ENCODE results near the gene RABGEF1.

- TF ChIP-seq CTCF (IDR thresholded peaks at IDR 0.05; ENCODE audit: poor library complexity) (no peak), EZH2 (IDR thresholded peaks at IDR 0.05; ENCODE audit: borderline replicate concordance) (no peak)
Measured at GRCh38 chr7:66739477-66739876, 1.1 kb upstream of the RABGEF1 start.

All from hepatocyte (in vitro differentiated cells).